ENCODE results near the gene TBCCD1.

- TF ChIP-seq, protein P1, sequence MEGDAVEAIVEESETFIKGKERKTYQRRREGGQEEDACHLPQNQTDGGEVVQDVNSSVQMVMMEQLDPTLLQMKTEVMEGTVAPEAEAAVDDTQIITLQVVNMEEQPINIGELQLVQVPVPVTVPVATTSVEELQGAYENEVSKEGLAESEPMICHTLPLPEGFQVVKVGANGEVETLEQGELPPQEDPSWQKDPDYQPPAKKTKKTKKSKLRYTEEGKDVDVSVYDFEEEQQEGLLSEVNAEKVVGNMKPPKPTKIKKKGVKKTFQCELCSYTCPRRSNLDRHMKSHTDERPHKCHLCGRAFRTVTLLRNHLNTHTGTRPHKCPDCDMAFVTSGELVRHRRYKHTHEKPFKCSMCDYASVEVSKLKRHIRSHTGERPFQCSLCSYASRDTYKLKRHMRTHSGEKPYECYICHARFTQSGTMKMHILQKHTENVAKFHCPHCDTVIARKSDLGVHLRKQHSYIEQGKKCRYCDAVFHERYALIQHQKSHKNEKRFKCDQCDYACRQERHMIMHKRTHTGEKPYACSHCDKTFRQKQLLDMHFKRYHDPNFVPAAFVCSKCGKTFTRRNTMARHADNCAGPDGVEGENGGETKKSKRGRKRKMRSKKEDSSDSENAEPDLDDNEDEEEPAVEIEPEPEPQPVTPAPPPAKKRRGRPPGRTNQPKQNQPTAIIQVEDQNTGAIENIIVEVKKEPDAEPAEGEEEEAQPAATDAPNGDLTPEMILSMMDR (conservative IDR thresholded peaks at IDR 0.05): no peak
- TF ChIP-seq EZH2 (IDR thresholded peaks at IDR 0.05; ENCODE audit: low read depth): no peak
Observed at GRCh38 chr3:186569779-186570095, 2.6 kb upstream of the TBCCD1 start.
